SK-N-MC (cell line): ENCODE results near the gene TSPAN5.

Experiments used
- EZH2 ChIP-seq: fragments of 200-600 bp; sonication (generic); IDR thresholded peaks from one replicate; pipeline ENCODE4 v1.6.1; 2017; ENCODE audit warnings: antibody characterized with exemption
- FOXP2 ChIP-seq: optimal IDR thresholded peaks from 2 replicates; pipeline ENCODE3; 2011; ENCODE audit warnings: mild to moderate bottlenecking, moderate library complexity; ENCODE audit not compliant: insufficient read depth; ENCODE audit errors: extremely low read length, control extremely low read depth
- POLR2AphosphoS5 ChIP-seq: IDR thresholded peaks from 2 replicates; pipeline ENCODE4 v1.6.1; 2012; ENCODE audit warnings: mild to moderate bottlenecking, low read depth, low read length, borderline replicate concordance

GRCh38 chr4:98624642-98625041 lies 33.8 kb downstream of the TSPAN5 start:
- TF ChIP-seq EZH2: no peak
- TF ChIP-seq POLR2AphosphoS5: no peak
- TF ChIP-seq FOXP2: no peak
